Measurements from ENCODE around the gene CRLF1. TPM values are rescaled to one million over a fixed set of nuclear protein-coding genes. Genes with fewer than 3 reads are reported as not detected.
A peak's percentile ranks its signal among the peaks of the same experiment; 100 is the strongest.

The CRLF1 gene
- total RNA-seq, 2 experiments from 2014 or later = not detected

GRCh38 chr19:18645035-18645511, 38.5 kb upstream of the CRLF1 start:
- H3K36me3 Mint-ChIP-seq (ENCODE audit: low read depth) = peaks cover 4% of the 10 kb centered on the region
- no peak for DNase-seq
- H3K27ac Mint-ChIP-seq = no peak overlapping the region
- ATAC-seq = no peak
- H3K4me3 Mint-ChIP-seq = no peak overlapping the region
- TF ChIP-seq CTCF (IDR thresholded peaks at IDR 0.05) = no peak
- no peaks in the 10 kb centered on the region for H3K9me3 Mint-ChIP-seq
- peaks cover 19% of the 10 kb centered on the region for H3K4me1 Mint-ChIP-seq (ENCODE audit: low read depth)
- H3K27me3 Mint-ChIP-seq = no peaks in the 10 kb centered on the region
- CTCF ChIA-PET = interaction anchor here (1.0 kb wide), 1 partner anchor 184 kb away, joined by 3 read pairs; no protein-coding TSS in a partner anchor
- intact Hi-C loops (cut with micrococcal nuclease) = no loop called here
- POLR2A ChIA-PET = interaction anchor here (1.3 kb wide), 1 partner anchor 56 kb away, joined by 4 read pairs; the partner anchor contains the start of gene REX1BD

- Mint-ChIP-seq H3K9me3 (no peaks in the 10 kb centered on the region), H3K36me3 (ENCODE audit: low read depth) (peaks cover 5% of the 10 kb centered on the region), H3K4me1 (ENCODE audit: low read depth) (peaks cover 16% of the 10 kb centered on the region), H3K27me3 (no peaks in the 10 kb centered on the region), H3K27ac (no peak overlapping the region), H3K4me3 (no peak overlapping the region)
- POLR2A ChIA-PET = interaction anchor here (1.3 kb wide), 1 partner anchor 56 kb away, joined by 4 read pairs; the partner anchor contains the start of gene REX1BD
- TF ChIP-seq CTCF (IDR thresholded peaks at IDR 0.05) = no peak
- CTCF ChIA-PET = interaction anchor here (1.0 kb wide), 1 partner anchor 183 kb away, joined by 3 read pairs; no protein-coding TSS in a partner anchor
- intact Hi-C loops (cut with micrococcal nuclease) = no loop called here
- DNase-seq (no peak), ATAC-seq (peak; percentile 37)
Observed at GRCh38 chr19:18644196-18645034, 37.8 kb upstream of the CRLF1 start.

- no peaks in the 10 kb centered on the region for H3K27me3 Mint-ChIP-seq
- ChIA-PET POLR2A (interaction anchor here (1.3 kb wide), 1 partner anchor 9 kb away, joined by 3 read pairs; no protein-coding TSS in a partner anchor), CTCF (interaction anchor here (0.9 to 1.5 kb wide), 5 partner anchors 9 to 150 kb away, joined by 3 to 4 read pairs (median 3); no protein-coding TSS in a partner anchor)
- no peaks in the 10 kb centered on the region for H3K9me3 Mint-ChIP-seq
- no peak overlapping the region for H3K4me3 Mint-ChIP-seq
- H3K4me1 Mint-ChIP-seq (ENCODE audit: low read depth) = peaks cover 18% of the 10 kb centered on the region
- no peak for DNase-seq
- ATAC-seq = no peak
- TF ChIP-seq CTCF (IDR thresholded peaks at IDR 0.05) = no peak
- intact Hi-C loops (cut with micrococcal nuclease) = loop anchor here (5.0 kb wide), 1 partner anchor 117 kb away; the partner anchor contains the start of gene ELL
- no peak overlapping the region for H3K27ac Mint-ChIP-seq
- peaks cover 5% of the 10 kb centered on the region for H3K36me3 Mint-ChIP-seq (ENCODE audit: low read depth)
Observed at GRCh38 chr19:18639706-18640243, 33.2 kb upstream of the CRLF1 start.

GRCh38 chr19:18637673-18638630, 31.4 kb upstream of the CRLF1 start:
- intact Hi-C loops (cut with micrococcal nuclease) = loop anchor here (5.0 kb wide), 1 partner anchor 116 kb away; the partner anchor contains the start of gene ELL
- POLR2A ChIA-PET = no interaction called here
- peaks cover 1% of the 10 kb centered on the region for H3K36me3 Mint-ChIP-seq (ENCODE audit: low read depth)
- no peaks in the 10 kb centered on the region for H3K9me3 Mint-ChIP-seq
- DNase-seq = no peak
- ATAC-seq = no peak
- H3K4me1 Mint-ChIP-seq (ENCODE audit: low read depth) = peaks cover 13% of the 10 kb centered on the region
- CTCF ChIA-PET = no interaction called here
- H3K27ac Mint-ChIP-seq = peak overlapping the region; percentile 84
- H3K27me3 Mint-ChIP-seq = no peaks in the 10 kb centered on the region
- TF ChIP-seq CTCF (IDR thresholded peaks at IDR 0.05) = no peak
- H3K4me3 Mint-ChIP-seq = peak overlapping the region; percentile 87
